RWPE1 (cell line): Measurements from ENCODE around the gene LY6G6C.
A peak's percentile ranks its signal among the peaks of the same experiment; 100 is the strongest.

Source experiments
- CTCF ChIA-PET: fragments of 350-600 bp; sonication (Branson Sonifier 250); formaldehyde crosslinking; extraction: SDS; loops from one replicate; lab custom pipeline; 2021; lab: Yijun Ruan, JAX
- POLR2A ChIA-PET: fragments of 400-600 bp; formaldehyde crosslinking; extraction: SDS; loops from one replicate; lab custom pipeline; 2020; ENCODE audit warnings: antibody characterized with exemption; ENCODE audit not compliant: low non-redundant PET; lab: Yijun Ruan, JAX
- DNase-seq: peaks from one replicate; pipeline ENCODE4 v3.0.0; 2012; ENCODE audit warnings: low spot score
- H3K27ac ChIP-seq: fragments of 450-650 bp; 2 replicates; pipeline ENCODE4 v1.5.1; 2017
- CTCF ChIP-seq: fragments of 450-650 bp; conservative IDR thresholded peaks from 2 replicates; pipeline ENCODE4 v1.5.1; 2017; ENCODE audit warnings: low read depth, mild to moderate bottlenecking

Gene LY6G6C, protein sequence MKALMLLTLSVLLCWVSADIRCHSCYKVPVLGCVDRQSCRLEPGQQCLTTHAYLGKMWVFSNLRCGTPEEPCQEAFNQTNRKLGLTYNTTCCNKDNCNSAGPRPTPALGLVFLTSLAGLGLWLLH

GRCh38 chr6:31721351-31722020 is at the start of gene LY6G6C:
TSS of gene LY6G6C (minus strand) at chr6:31721746. CDS start at chr6:31721679, 67 bp downstream.
- POLR2A ChIA-PET, result no interaction called here
- no peak for TF ChIP-seq CTCF
- no peak for DNase-seq
- no peak within 1 kb of the TSS for H3K27ac ChIP-seq
- CTCF ChIA-PET, result interaction anchor here (0.9 to 1.5 kb wide), 3 partner anchors 9 to 48 kb away, joined by 3 to 5 read pairs (median 3); no protein-coding TSS in a partner anchor

DNA sequence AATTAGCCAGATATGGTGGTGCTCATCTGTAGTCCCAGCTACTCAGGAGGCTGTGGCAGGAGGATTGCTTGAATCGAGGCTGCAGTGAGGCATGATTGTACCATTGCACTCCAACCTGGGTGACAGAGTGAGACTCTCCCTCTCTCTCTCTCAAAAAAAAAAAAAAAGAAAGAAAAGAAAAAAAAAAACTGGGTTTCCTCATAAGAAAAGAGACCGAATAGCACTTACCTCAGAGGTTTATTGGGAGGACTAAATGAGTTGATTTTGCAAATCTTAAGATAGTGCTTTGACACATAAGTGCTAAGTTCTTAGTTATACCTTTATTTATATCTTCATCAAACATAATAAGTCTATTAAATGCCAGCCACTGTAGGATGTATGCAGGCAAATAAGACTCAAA is 49.3 kb upstream of the LY6G6C start:
- no peak for DNase-seq
- H3K27ac ChIP-seq, result 0 out of 2 replicates have a peak overlapping the region, but pooled peaks have one; percentile 23
- POLR2A ChIA-PET, result interaction anchor here (0.7 kb wide), 1 partner anchor 41 kb away, joined by 4 read pairs; no protein-coding TSS in a partner anchor
- CTCF ChIA-PET, result interaction anchor here (0.6 to 2.1 kb wide), 3 partner anchors 36 to 93 kb away, joined by 5 to 11 read pairs (median 8); partner anchors contain the start of gene LSM2
- no peak for TF ChIP-seq CTCF

DNA sequence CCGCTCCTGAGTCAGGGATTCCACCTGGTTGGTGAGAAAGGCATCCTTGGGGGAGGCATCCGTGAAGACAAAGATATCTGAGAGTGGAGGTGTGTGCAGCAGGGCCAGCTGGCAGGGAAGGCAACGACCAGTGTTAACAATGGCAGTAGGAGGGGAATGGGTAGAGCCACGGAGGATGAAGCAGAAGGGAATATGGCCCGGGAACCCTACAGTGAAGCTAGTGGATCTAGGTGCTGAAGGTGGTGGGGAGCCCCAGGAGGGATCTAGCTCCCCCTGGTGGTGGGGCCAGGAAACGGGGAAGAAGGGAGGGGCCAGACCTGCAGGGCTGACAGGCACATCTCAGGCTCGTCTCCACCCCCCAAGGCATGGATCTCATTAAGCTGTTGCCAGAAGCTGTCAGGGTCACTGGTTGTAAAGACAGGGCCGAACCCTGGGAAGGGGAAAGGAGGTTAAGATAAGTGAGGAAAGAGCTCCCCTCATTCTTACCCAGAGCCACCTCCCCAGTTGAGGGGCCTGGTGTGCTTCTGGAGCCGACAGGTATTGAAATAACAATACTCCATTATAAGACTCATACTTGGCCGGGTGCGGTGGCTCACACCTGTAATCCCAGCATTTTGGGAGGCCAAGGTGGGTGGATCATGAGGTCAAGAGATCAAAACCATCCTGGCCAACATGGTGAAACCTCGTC is 48.3 kb upstream of the LY6G6C start:
- POLR2A ChIA-PET, result no interaction called here
- peak; percentile 36; the same call in 1 of the 2 replicates for TF ChIP-seq CTCF
- CTCF ChIA-PET, result interaction anchor here (0.5 to 2.1 kb wide), 22 partner anchors 9 to 787 kb away, joined by 3 to 11 read pairs (median 4); partner anchors contain the start of genes LSM2, LY6G5C, LY6G6C and MSH5
- DNase-seq, result peak; percentile 85
- H3K27ac ChIP-seq, result peak overlapping the region; percentile 23; the same call in 1 of the 2 replicates

DNA sequence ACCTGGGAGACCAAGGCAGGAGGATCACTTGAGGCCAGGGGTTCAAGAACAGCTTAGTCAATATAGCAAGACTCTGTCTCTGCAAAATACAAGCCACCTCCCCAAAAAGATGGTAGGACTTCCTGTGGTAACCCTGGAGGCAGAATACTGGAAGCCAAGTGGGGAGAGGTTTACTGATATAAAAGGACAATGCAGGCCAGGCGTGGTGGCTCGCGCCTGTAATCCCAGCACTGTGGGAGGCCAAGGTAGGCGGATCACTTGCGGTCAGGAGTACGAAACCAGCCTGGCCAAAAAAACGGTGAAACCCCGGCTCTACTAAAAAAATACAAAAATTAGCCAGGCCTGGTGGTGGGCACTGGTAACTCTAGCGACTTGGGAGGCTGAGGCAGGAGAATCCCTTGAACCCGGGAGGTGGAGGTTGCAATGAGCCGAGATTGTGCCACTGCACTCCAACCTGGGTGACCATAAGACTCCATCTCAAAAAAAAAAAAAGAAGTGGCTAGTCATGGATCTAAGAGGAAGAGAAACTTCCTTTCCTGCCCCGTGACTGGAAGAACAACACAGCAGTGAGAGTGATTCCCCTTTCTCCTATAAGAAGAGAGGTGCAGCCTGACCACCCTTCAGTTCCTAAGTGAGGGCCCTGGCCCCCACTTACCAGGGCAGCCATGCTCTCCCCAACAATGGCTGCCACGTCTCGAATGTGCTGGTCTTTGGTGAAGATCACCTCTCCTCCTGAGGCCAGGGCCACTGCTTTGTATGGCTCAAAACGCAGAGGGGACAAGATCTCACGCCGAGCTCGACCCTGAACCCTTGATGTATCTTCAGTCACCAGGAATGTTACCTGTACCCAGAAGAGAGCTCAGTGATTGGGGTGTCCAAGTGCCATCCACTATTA is 47.1 kb upstream of the LY6G6C start:
- ChIA-PET CTCF (interaction anchor here (0.8 to 1.8 kb wide), 5 partner anchors 11 to 76 kb away, joined by 3 to 11 read pairs (median 5); no protein-coding TSS in a partner anchor), POLR2A (no interaction called here)
- no peak for TF ChIP-seq CTCF

DNA sequence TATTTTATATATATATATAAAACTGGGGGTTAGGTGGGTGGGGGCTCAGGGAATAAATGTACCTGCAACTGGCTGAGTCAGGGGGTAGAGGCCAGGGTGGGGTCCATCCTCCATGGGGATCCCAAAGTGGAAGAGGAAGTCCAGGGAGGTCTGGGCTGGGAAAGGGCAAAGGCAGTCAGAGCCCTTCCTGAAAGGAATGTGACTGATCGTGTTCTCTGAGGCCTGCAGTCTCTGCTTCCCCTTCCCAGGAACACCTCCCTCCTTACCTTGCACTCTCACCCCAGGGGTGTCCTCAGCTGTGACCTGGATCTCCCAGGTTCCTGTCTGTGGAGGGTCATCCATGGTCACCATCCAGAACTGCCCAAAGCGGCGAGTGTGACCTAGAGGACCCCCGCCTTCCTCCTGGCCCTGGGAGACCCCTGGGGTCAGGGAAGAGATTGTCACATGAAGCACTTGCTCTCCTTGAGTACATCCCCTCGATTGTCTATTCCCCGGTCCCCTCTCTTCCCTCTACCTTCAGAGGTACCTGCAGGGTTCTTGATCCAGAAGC is 45.6 kb upstream of the LY6G6C start:
- TF ChIP-seq CTCF, result no peak
- no peak for DNase-seq
- CTCF ChIA-PET, result no interaction called here
- peak overlapping the region; percentile 24; the same call in 1 of the 2 replicates for H3K27ac ChIP-seq
- POLR2A ChIA-PET, result no interaction called here

More for the DNA sequence above, 47.1 kb upstream of the LY6G6C start:
- no peak for DNase-seq
- H3K27ac ChIP-seq, result no peak overlapping the region; the same call in 1 of the 2 replicates
